ENCODE measurements around the gene PLXNB1.

The PLXNB1 gene

DNA sequence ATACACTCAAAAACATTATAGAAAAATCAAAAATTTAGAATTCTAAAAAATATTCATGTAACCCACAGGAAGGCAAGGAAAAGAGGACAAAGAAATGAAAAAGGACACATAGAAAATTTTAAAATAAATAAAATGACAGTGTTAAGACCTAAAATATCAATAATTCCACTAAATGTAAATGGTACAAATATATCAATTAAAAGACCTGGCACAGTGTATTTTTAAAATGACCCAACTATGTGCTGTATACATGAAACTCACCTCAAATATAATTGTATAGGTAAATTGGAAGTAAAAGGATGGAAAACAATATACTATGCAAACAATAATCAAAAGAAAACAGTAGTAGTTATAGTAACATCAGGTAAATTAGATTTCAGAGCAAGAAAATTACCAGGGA lies 68.0 kb downstream of the PLXNB1 start:
- no peak overlapping the region for H3K27ac ChIP-seq
- H3K9me3 ChIP-seq (ENCODE audit: severe bottlenecking), result peaks cover 4% of the 10 kb centered on the region
- H3K4me3 ChIP-seq (ENCODE audit: low read depth, low read length), result no peak overlapping the region
- no peak for DNase-seq
- H3K36me3 ChIP-seq, result no peaks in the 10 kb centered on the region
- TF ChIP-seq, protein P1, sequence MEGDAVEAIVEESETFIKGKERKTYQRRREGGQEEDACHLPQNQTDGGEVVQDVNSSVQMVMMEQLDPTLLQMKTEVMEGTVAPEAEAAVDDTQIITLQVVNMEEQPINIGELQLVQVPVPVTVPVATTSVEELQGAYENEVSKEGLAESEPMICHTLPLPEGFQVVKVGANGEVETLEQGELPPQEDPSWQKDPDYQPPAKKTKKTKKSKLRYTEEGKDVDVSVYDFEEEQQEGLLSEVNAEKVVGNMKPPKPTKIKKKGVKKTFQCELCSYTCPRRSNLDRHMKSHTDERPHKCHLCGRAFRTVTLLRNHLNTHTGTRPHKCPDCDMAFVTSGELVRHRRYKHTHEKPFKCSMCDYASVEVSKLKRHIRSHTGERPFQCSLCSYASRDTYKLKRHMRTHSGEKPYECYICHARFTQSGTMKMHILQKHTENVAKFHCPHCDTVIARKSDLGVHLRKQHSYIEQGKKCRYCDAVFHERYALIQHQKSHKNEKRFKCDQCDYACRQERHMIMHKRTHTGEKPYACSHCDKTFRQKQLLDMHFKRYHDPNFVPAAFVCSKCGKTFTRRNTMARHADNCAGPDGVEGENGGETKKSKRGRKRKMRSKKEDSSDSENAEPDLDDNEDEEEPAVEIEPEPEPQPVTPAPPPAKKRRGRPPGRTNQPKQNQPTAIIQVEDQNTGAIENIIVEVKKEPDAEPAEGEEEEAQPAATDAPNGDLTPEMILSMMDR (IDR thresholded peaks at IDR 0.05; ENCODE audit: low read depth, low read length), result no peak
- no peaks in the 10 kb centered on the region for H3K27me3 ChIP-seq (ENCODE audit: insufficient read depth, low read depth, severe bottlenecking)

DNA sequence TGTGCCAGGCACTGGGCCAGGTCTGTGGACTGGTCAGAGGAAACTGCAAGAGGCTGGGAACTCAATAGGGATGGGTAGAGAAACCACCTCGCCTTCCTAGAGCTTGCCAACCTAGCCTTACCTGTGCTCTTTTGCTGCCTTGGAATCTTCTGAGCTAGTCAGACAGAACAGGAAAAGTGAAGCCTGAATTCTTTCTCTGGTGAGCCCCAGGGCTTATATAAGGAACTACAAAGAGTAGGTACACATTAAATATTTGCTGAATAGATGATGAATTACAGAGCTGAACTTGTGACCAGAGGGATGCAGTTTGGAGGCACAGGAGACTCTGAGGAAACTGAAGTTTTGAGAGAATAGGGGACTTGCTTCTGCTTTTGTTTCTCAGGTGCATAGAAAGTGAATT lies 73.5 kb downstream of the PLXNB1 start:
- H3K9me3 ChIP-seq (ENCODE audit: severe bottlenecking), result no peaks in the 10 kb centered on the region
- H3K36me3 ChIP-seq, result no peaks in the 10 kb centered on the region
- no peak overlapping the region for H3K4me3 ChIP-seq (ENCODE audit: low read depth, low read length)
- TF ChIP-seq, protein P1 (IDR thresholded peaks at IDR 0.05; ENCODE audit: low read depth, low read length), result no peak
- H3K27ac ChIP-seq, result no peak overlapping the region
- no peak for DNase-seq
- no peaks in the 10 kb centered on the region for H3K27me3 ChIP-seq (ENCODE audit: insufficient read depth, low read depth, severe bottlenecking)

DNA sequence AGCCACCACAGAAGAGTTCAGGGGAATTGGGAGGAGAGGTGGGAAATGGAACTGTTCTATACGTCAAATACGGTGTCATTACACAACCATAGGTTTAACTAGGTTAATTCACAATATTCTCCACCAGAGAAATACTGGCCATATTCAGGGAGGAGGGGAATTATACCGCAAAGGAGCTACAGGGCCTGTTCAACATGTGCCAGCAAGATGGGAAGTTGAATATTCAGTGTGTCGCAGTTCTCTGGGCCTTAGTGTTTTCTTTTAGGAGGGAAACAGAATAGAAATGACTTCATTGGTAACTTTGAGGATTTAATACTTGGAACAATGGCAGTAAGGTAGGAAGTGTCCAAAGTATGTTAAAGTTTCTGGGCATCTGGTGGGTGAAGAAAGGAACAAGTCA lies 75.9 kb downstream of the PLXNB1 start:
- no peak overlapping the region for H3K4me3 ChIP-seq (ENCODE audit: low read depth, low read length)
- TF ChIP-seq, protein P1 (IDR thresholded peaks at IDR 0.05; ENCODE audit: low read depth, low read length), result no peak
- no peaks in the 10 kb centered on the region for H3K9me3 ChIP-seq (ENCODE audit: severe bottlenecking)
- no peaks in the 10 kb centered on the region for H3K36me3 ChIP-seq
- H3K27ac ChIP-seq, result no peak overlapping the region
- DNase-seq, result no peak
- H3K27me3 ChIP-seq (ENCODE audit: insufficient read depth, low read depth, severe bottlenecking), result no peaks in the 10 kb centered on the region

Measured in WERI-Rb-1 (cell line).